Measurements from ENCODE around the gene IGF2R. TPM values are rescaled to one million over a fixed set of nuclear protein-coding genes. Genes with fewer than 3 reads are reported as not detected.

Gene IGF2R
- total RNA-seq, 1 donor from 2014 or later = 73.4 TPM

DNA sequence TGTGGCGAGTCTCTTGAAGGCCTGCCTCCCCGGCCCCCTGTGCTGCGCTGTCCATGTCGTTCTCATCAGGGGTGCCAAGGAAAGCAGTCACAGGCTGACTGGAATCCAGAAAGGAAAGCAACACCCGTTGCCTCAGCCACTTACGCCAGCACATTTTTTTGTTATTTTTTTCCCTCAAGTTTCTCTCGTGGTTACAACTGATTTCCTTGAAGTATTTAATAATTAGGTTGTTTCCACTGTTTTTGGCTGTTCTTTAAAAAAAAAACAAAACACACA, 134.9 kb downstream of the IGF2R start:
- intact Hi-C loops (cut with DNase I) = no loop called here

DNA sequence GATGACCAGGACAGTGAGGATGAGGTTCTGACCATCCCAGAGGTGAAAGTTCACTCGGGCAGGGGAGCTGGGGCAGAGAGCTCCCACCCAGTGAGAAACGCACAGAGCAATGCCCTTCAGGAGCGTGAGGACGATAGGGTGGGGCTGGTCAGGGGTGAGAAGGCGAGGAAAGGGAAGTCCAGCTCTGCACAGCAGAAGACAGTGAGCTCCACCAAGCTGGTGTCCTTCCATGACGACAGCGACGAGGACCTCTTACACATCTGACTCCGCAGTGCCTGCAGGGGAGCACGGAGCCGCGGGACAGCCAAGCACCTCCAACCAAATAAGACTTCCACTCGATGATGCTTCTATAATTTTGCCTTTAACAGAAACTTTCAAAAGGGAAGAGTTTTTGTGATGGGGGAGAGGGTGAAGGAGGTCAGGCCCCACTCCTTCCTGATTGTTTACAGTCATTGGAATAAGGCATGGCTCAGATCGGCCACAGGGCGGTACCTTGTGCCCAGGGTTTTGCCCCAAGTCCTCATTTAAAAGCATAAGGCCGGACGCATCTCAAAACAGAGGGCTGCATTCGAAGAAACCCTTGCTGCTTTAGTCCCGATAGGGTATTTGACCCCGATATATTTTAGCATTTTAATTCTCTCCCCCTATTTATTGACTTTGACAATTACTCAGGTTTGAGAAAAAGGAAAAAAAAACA, 136.1 kb downstream of the IGF2R start:
- intact Hi-C loops (cut with DNase I) = no loop called here
- Histone ChIP-seq H3K4me3 (no peak overlapping the region), H3K27ac (no peak overlapping the region), H3K27me3 (no peaks in the 10 kb centered on the region), H3K36me3 (peaks cover 0 to 47% of the 10 kb centered on the region in 2 donors), H3K4me1 (no peaks in the 10 kb centered on the region), H3K9me3 (no peaks in the 10 kb centered on the region)
- DNase-seq (ENCODE audit: extremely low spot score in 2 of 2) = no peak
- TF ChIP-seq, protein P1, sequence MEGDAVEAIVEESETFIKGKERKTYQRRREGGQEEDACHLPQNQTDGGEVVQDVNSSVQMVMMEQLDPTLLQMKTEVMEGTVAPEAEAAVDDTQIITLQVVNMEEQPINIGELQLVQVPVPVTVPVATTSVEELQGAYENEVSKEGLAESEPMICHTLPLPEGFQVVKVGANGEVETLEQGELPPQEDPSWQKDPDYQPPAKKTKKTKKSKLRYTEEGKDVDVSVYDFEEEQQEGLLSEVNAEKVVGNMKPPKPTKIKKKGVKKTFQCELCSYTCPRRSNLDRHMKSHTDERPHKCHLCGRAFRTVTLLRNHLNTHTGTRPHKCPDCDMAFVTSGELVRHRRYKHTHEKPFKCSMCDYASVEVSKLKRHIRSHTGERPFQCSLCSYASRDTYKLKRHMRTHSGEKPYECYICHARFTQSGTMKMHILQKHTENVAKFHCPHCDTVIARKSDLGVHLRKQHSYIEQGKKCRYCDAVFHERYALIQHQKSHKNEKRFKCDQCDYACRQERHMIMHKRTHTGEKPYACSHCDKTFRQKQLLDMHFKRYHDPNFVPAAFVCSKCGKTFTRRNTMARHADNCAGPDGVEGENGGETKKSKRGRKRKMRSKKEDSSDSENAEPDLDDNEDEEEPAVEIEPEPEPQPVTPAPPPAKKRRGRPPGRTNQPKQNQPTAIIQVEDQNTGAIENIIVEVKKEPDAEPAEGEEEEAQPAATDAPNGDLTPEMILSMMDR (IDR thresholded peaks at IDR 0.05) = no peak

More for the DNA sequence above, 134.9 kb downstream of the IGF2R start:
- TF ChIP-seq POLR2A (IDR thresholded peaks at IDR 0.05) = no peak
- TF ChIP-seq POLR2AphosphoS5 (IDR thresholded peaks at IDR 0.05; ENCODE audit: insufficient read depth in 1 of 2, low read depth in 1 of 2) = no peak
- TF ChIP-seq, protein P1 (IDR thresholded peaks at IDR 0.05) = no peak
- Histone ChIP-seq H3K27me3 (no peaks in the 10 kb centered on the region), H3K4me1 (no peaks in the 10 kb centered on the region), H3K9me3 (no peaks in the 10 kb centered on the region), H3K4me3 (no peak overlapping the region), H3K27ac (no peak overlapping the region), H3K36me3 (peaks cover 0 to 47% of the 10 kb centered on the region in 2 donors)
- DNase-seq (ENCODE audit: extremely low spot score in 2 of 2) = no peak

DNA sequence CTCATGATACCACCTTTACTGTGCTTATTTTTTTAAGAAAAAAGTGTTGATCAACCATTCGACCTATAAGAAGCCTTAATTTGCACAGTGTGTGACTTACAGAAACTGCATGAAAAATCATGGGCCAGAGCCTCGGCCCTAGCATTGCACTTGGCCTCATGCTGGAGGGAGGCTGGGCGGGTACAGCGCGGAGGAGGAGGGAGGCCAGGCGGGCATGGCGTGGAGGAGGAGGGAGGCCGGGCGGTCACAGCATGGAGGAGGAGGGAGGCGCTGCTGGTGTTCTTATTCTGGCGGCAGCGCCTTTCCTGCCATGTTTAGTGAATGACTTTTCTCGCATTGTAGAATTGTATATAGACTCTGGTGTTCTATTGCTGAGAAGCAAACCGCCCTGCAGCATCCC, 137.1 kb downstream of the IGF2R start:
- TF ChIP-seq, protein P1 (IDR thresholded peaks at IDR 0.05) = no peak
- TF ChIP-seq POLR2A (IDR thresholded peaks at IDR 0.05) (no peak), POLR2AphosphoS5 (IDR thresholded peaks at IDR 0.05; ENCODE audit: insufficient read depth in 1 of 2, low read depth in 1 of 2) (no peak)
- Histone ChIP-seq H3K36me3 (peaks cover 0 to 47% of the 10 kb centered on the region in 2 donors), H3K27ac (no peak overlapping the region), H3K4me3 (no peak overlapping the region), H3K9me3 (no peaks in the 10 kb centered on the region), H3K4me1 (no peaks in the 10 kb centered on the region), H3K27me3 (no peaks in the 10 kb centered on the region)
- intact Hi-C loops (cut with DNase I) = no loop called here
- no peak for DNase-seq (ENCODE audit: extremely low spot score in 2 of 2)

DNA sequence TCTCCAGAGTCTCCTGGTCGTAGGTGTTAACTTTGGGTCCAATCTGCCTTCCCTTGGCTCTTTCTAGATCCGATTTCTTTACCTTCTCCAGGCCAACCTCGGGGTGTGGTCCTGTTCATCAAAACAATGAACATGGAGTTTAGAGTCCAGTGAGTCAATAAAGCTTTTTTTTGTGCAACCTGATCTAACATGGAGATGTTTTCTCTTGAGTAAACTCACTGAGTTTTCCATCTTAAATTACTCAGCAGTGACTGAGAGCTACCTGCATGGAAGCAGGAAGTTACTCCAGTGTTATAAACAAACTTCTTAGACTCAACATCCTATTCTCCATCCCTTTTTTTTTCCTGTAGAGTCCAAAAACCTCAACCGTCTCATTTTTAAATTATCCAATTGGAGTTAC, 137.8 kb downstream of the IGF2R start:
- TF ChIP-seq, protein P1 (IDR thresholded peaks at IDR 0.05) = no peak
- no peak for TF ChIP-seq POLR2A (IDR thresholded peaks at IDR 0.05)
- peaks cover 0 to 42% of the 10 kb centered on the region in 2 donors for H3K36me3 ChIP-seq

DNA sequence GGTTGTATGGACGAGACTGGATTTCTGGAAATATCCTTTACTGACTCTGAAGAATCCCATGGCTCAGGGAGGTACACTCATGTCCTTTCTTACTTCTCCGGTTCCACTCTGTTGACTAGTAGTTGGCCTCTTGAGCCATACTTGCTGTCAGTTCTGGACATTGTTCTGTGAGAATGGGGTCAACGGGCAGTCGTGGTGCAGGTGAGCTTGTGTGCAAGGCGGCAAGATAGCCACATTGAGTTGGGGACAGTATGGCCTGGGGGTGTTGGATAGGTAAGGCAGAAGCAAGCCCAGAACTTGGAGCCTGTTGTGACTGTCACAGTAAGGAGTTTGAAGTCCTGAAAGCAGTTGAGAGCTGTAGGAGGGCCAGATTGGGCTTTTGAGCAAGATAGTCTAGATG, 139.2 kb downstream of the IGF2R start:
- no peak for DNase-seq (ENCODE audit: extremely low spot score in 2 of 2)
- H3K27ac ChIP-seq = no peak overlapping the region
- H3K27me3 ChIP-seq = no peaks in the 10 kb centered on the region
- H3K4me3 ChIP-seq = no peak overlapping the region
- H3K4me1 ChIP-seq = no peaks in the 10 kb centered on the region
- H3K36me3 ChIP-seq = peaks cover 0 to 31% of the 10 kb centered on the region in 2 donors
- H3K9me3 ChIP-seq = no peaks in the 10 kb centered on the region
- intact Hi-C loops (cut with DNase I) = no loop called here
- TF ChIP-seq POLR2AphosphoS5 (IDR thresholded peaks at IDR 0.05; ENCODE audit: insufficient read depth in 1 of 2, low read depth in 1 of 2) = no peak

More for the DNA sequence above, 137.8 kb downstream of the IGF2R start:
- no peaks in the 10 kb centered on the region for H3K27me3 ChIP-seq
- no peaks in the 10 kb centered on the region for H3K9me3 ChIP-seq
- no peak overlapping the region for H3K4me3 ChIP-seq
- no peaks in the 10 kb centered on the region for H3K4me1 ChIP-seq
- intact Hi-C loops (cut with DNase I) = no loop called here
- no peak for DNase-seq (ENCODE audit: extremely low spot score in 2 of 2)
- H3K27ac ChIP-seq = no peak overlapping the region

All from vagina (tissue), 2 donors.